ENCODE results near the gene FABP3. TPM values are rescaled to one million over a fixed set of nuclear protein-coding genes. Genes with fewer than 3 reads are reported as not detected.
"Not testable (repeated sequence)": the region's sequence is repeated elsewhere in the genome, so short reads cannot be mapped to it uniquely, and the experiment has no call there.

FABP3 gene
- total RNA-seq, 1 experiment from 2014 or later: not detected

DNA sequence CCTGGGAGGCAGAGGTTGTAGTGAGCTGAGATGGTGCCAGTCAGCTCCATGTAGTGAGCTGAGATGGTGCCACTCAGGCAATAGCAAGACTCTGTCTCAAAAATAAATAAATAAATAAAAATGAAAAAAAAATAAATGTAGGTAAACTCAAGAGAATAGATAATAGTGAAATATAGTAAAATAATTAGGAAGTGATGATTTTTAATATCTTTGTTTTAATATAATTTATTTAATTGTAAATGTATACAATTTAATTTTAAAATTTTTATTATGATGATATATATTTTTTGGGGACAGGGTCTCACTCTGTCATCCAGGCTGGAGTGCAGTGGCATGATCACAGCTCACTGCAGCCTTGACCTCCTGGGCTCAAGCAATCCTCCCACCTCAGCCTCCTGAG, 20.6 kb upstream of the FABP3 start:
- H3K27ac ChIP-seq (ENCODE audit: low read length): no peak overlapping the region
- H3K9ac ChIP-seq (ENCODE audit: low read length): no peak overlapping the region

GRCh38 chr1:31390071-31390470, 17.2 kb upstream of the FABP3 start:
- no peak for DNase-seq

More for the DNA sequence above, 20.6 kb upstream of the FABP3 start:
- no peaks in the 10 kb centered on the region for H3K27me3 ChIP-seq (ENCODE audit: low read length)
- no peaks in the 10 kb centered on the region for H4K20me1 ChIP-seq (ENCODE audit: insufficient read depth, low read depth, low read length)
- no peak for DNase-seq
- no peaks in the 10 kb centered on the region for H3K9me3 ChIP-seq (ENCODE audit: low read length)
- H3K4me2 ChIP-seq (ENCODE audit: low read depth, low read length, poor library complexity, severe bottlenecking): no peak overlapping the region
- no peaks in the 10 kb centered on the region for H3K9me2 ChIP-seq (replicated peaks; ENCODE audit: insufficient read depth, low read length)
- H3K4me3 ChIP-seq (ENCODE audit: low read length): no peak overlapping the region
- H3K79me2 ChIP-seq (ENCODE audit: low read length): no peaks in the 10 kb centered on the region
- no peak overlapping the region for H2AFZ ChIP-seq (ENCODE audit: low read length)
- H3K36me3 ChIP-seq (ENCODE audit: insufficient read depth, low read length): no peaks in the 10 kb centered on the region
- peaks cover 8% of the 10 kb centered on the region for H3K4me1 ChIP-seq (ENCODE audit: low read length)

GRCh38 chr1:31389616-31390015, 16.7 kb upstream of the FABP3 start:
- no peaks in the 10 kb centered on the region for H3K27me3 ChIP-seq (ENCODE audit: low read length)
- H2AFZ ChIP-seq (ENCODE audit: low read length): no peak overlapping the region
- H3K27ac ChIP-seq (ENCODE audit: low read length): no peak overlapping the region
- no peaks in the 10 kb centered on the region for H3K9me2 ChIP-seq (replicated peaks; ENCODE audit: insufficient read depth, low read length)
- no peak for DNase-seq
- H3K9me3 ChIP-seq (ENCODE audit: low read length): no peaks in the 10 kb centered on the region
- no peaks in the 10 kb centered on the region for H4K20me1 ChIP-seq (ENCODE audit: insufficient read depth, low read depth, low read length)
- no peaks in the 10 kb centered on the region for H3K36me3 ChIP-seq (ENCODE audit: insufficient read depth, low read length)
- no peaks in the 10 kb centered on the region for H3K79me2 ChIP-seq (ENCODE audit: low read length)
- H3K4me2 ChIP-seq (ENCODE audit: low read depth, low read length, poor library complexity, severe bottlenecking): no peak overlapping the region
- H3K4me1 ChIP-seq (ENCODE audit: low read length): peaks cover 4% of the 10 kb centered on the region
- H3K9ac ChIP-seq (ENCODE audit: low read length): no peak overlapping the region
- no peak overlapping the region for H3K4me3 ChIP-seq (ENCODE audit: low read length)

More at GRCh38 chr1:31390071-31390470, 17.2 kb upstream of the FABP3 start:
- Histone ChIP-seq H2AFZ (ENCODE audit: low read length) (no peak overlapping the region), H3K4me3 (ENCODE audit: low read length) (no peak overlapping the region), H3K27me3 (ENCODE audit: low read length) (no peaks in the 10 kb centered on the region), H4K20me1 (ENCODE audit: insufficient read depth, low read depth, low read length) (no peaks in the 10 kb centered on the region), H3K36me3 (ENCODE audit: insufficient read depth, low read length) (no peaks in the 10 kb centered on the region), H3K9me2 (replicated peaks; ENCODE audit: insufficient read depth, low read length) (no peaks in the 10 kb centered on the region), H3K9me3 (ENCODE audit: low read length) (no peaks in the 10 kb centered on the region), H3K9ac (ENCODE audit: low read length) (no peak overlapping the region), H3K27ac (ENCODE audit: low read length) (no peak overlapping the region), H3K4me1 (ENCODE audit: low read length) (peaks cover 8% of the 10 kb centered on the region), H3K79me2 (ENCODE audit: low read length) (no peaks in the 10 kb centered on the region), H3K4me2 (ENCODE audit: low read depth, low read length, poor library complexity, severe bottlenecking) (no peak overlapping the region)

DNA sequence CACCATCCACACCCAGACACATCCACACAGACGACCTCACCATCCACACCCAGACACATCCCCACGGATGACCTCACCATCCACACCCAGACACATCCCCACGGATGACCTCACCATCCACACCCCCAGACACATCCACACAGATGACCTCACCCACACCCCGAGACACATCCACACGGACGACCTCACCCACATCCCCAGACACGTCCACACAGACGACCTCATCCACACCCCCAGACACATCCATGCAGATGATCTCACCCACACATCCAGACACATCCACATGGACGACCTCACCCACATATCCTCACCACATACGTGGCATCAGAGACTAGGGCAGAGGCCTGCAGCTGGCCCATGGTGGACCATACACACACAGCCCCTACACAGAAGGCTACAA, 14.7 kb upstream of the FABP3 start:
- no peak overlapping the region for H2AFZ ChIP-seq (ENCODE audit: low read length)
- H3K36me3 ChIP-seq (ENCODE audit: insufficient read depth, low read length): no peaks in the 10 kb centered on the region
- H3K27me3 ChIP-seq (ENCODE audit: low read length): no peaks in the 10 kb centered on the region
- H3K27ac ChIP-seq (ENCODE audit: low read length): no peak overlapping the region
- no peak overlapping the region for H3K9ac ChIP-seq (ENCODE audit: low read length)
- no peak overlapping the region for H3K4me2 ChIP-seq (ENCODE audit: low read depth, low read length, poor library complexity, severe bottlenecking)
- no peak for DNase-seq
- H3K9me3 ChIP-seq (ENCODE audit: low read length): no peaks in the 10 kb centered on the region
- no peaks in the 10 kb centered on the region for H3K9me2 ChIP-seq (replicated peaks; ENCODE audit: insufficient read depth, low read length)
- H3K4me1 ChIP-seq (ENCODE audit: low read length): peaks cover 6% of the 10 kb centered on the region
- no peak overlapping the region for H3K4me3 ChIP-seq (ENCODE audit: low read length)
- H4K20me1 ChIP-seq (ENCODE audit: insufficient read depth, low read depth, low read length): no peaks in the 10 kb centered on the region
- no peaks in the 10 kb centered on the region for H3K79me2 ChIP-seq (ENCODE audit: low read length)

DNA sequence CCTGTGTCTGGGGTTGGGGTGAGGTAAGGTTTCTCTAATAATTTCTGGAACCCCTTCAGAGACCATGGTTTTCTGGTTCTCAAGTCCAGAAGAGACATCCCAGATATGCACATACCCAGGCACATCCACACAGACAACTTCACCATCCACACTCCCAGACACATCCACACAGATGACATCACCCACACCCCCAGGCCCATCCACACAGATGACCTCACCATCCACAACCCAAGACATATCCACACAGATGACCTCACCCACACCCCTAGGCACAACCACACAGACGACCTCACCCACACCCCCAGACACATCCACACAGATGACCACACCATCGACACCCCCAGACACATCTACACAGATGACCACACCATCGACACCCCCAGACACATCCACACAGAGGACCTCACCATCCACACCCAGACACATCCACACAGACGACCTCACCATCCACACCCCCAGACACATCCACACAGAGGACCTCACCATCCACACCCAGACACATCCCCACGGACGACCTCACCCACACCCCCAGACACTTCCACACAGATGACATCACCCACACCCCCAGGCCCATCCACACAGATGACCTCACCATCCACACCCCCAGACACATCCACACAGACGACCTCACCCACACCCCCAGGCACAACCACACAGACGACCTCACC, 13.8 kb upstream of the FABP3 start:
- not testable (repeated sequence) for H3K79me2 ChIP-seq (ENCODE audit: low read length); H3K36me3 ChIP-seq (ENCODE audit: insufficient read depth, low read length); H3K9me3 ChIP-seq (ENCODE audit: low read length); H3K27ac ChIP-seq (ENCODE audit: low read length); H3K27me3 ChIP-seq (ENCODE audit: low read length); H2AFZ ChIP-seq (ENCODE audit: low read length); DNase-seq; H3K9ac ChIP-seq (ENCODE audit: low read length); H3K4me3 ChIP-seq (ENCODE audit: low read length); H4K20me1 ChIP-seq (ENCODE audit: insufficient read depth, low read depth, low read length); H3K4me1 ChIP-seq (ENCODE audit: low read length); H3K9me2 ChIP-seq (replicated peaks; ENCODE audit: insufficient read depth, low read length); H3K4me2 ChIP-seq (ENCODE audit: low read depth, low read length, poor library complexity, severe bottlenecking)

- H3K4me3 ChIP-seq (ENCODE audit: low read length): no peak overlapping the region
Observed at GRCh38 chr1:31383967-31384366, 11.1 kb upstream of the FABP3 start.

GRCh38 chr1:31382379-31382989, 9.6 kb upstream of the FABP3 start:
- H3K27me3 ChIP-seq (ENCODE audit: low read length): no peaks in the 10 kb centered on the region
- no peak overlapping the region for H3K9ac ChIP-seq (ENCODE audit: low read length)
- H3K36me3 ChIP-seq (ENCODE audit: insufficient read depth, low read length): no peaks in the 10 kb centered on the region
- no peak overlapping the region for H3K27ac ChIP-seq (ENCODE audit: low read length)
- H3K9me3 ChIP-seq (ENCODE audit: low read length): no peaks in the 10 kb centered on the region
- no peak for DNase-seq
- no peaks in the 10 kb centered on the region for H3K79me2 ChIP-seq (ENCODE audit: low read length)
- H3K4me2 ChIP-seq (ENCODE audit: low read depth, low read length, poor library complexity, severe bottlenecking): no peak overlapping the region
- no peaks in the 10 kb centered on the region for H3K9me2 ChIP-seq (replicated peaks; ENCODE audit: insufficient read depth, low read length)
- H4K20me1 ChIP-seq (ENCODE audit: insufficient read depth, low read depth, low read length): no peaks in the 10 kb centered on the region
- H3K4me1 ChIP-seq (ENCODE audit: low read length): peaks cover 6% of the 10 kb centered on the region
- H2AFZ ChIP-seq (ENCODE audit: low read length): no peak overlapping the region
- H3K4me3 ChIP-seq (ENCODE audit: low read length): no peak overlapping the region

More at GRCh38 chr1:31383967-31384366, 11.1 kb upstream of the FABP3 start:
- Histone ChIP-seq H3K9me3 (ENCODE audit: low read length) (no peaks in the 10 kb centered on the region), H3K9ac (ENCODE audit: low read length) (no peak overlapping the region), H3K79me2 (ENCODE audit: low read length) (no peaks in the 10 kb centered on the region), H3K4me2 (ENCODE audit: low read depth, low read length, poor library complexity, severe bottlenecking) (no peak overlapping the region), H3K27ac (ENCODE audit: low read length) (no peak overlapping the region), H4K20me1 (ENCODE audit: insufficient read depth, low read depth, low read length) (no peaks in the 10 kb centered on the region), H3K36me3 (ENCODE audit: insufficient read depth, low read length) (no peaks in the 10 kb centered on the region), H3K27me3 (ENCODE audit: low read length) (no peaks in the 10 kb centered on the region), H3K9me2 (replicated peaks; ENCODE audit: insufficient read depth, low read length) (no peaks in the 10 kb centered on the region), H2AFZ (ENCODE audit: low read length) (no peak overlapping the region), H3K4me1 (ENCODE audit: low read length) (peaks cover 6% of the 10 kb centered on the region)
- no peak for DNase-seq

- no peak overlapping the region for H3K27ac ChIP-seq (ENCODE audit: low read length)
- H2AFZ ChIP-seq (ENCODE audit: low read length): no peak overlapping the region
- H3K9me2 ChIP-seq (replicated peaks; ENCODE audit: insufficient read depth, low read length): no peaks in the 10 kb centered on the region
- H3K9me3 ChIP-seq (ENCODE audit: low read length): no peaks in the 10 kb centered on the region
- no peaks in the 10 kb centered on the region for H4K20me1 ChIP-seq (ENCODE audit: insufficient read depth, low read depth, low read length)
- H3K4me3 ChIP-seq (ENCODE audit: low read length): no peak overlapping the region
- H3K27me3 ChIP-seq (ENCODE audit: low read length): no peaks in the 10 kb centered on the region
- no peaks in the 10 kb centered on the region for H3K36me3 ChIP-seq (ENCODE audit: insufficient read depth, low read length)
- no peak overlapping the region for H3K4me2 ChIP-seq (ENCODE audit: low read depth, low read length, poor library complexity, severe bottlenecking)
- H3K9ac ChIP-seq (ENCODE audit: low read length): no peak overlapping the region
- DNase-seq: no peak
- no peaks in the 10 kb centered on the region for H3K79me2 ChIP-seq (ENCODE audit: low read length)
- H3K4me1 ChIP-seq (ENCODE audit: low read length): peaks cover 6% of the 10 kb centered on the region
Observed at GRCh38 chr1:31381394-31382294, 8.8 kb upstream of the FABP3 start.
